VCaP (cell line): ENCODE measurements around the gene WDR5.

Experiments used
- H3K27ac ChIP-seq: fragments of 450-650 bp; 2 replicates; pipeline ENCODE4 v1.5.1; 2017
- TF ChIP-seq, protein P1 (sequence below): fragments of 450-650 bp; conservative IDR thresholded peaks from 2 replicates; pipeline ENCODE4 v1.5.1; 2017; ENCODE audit warnings: mild to moderate bottlenecking, moderate library complexity

Gene WDR5

DNA sequence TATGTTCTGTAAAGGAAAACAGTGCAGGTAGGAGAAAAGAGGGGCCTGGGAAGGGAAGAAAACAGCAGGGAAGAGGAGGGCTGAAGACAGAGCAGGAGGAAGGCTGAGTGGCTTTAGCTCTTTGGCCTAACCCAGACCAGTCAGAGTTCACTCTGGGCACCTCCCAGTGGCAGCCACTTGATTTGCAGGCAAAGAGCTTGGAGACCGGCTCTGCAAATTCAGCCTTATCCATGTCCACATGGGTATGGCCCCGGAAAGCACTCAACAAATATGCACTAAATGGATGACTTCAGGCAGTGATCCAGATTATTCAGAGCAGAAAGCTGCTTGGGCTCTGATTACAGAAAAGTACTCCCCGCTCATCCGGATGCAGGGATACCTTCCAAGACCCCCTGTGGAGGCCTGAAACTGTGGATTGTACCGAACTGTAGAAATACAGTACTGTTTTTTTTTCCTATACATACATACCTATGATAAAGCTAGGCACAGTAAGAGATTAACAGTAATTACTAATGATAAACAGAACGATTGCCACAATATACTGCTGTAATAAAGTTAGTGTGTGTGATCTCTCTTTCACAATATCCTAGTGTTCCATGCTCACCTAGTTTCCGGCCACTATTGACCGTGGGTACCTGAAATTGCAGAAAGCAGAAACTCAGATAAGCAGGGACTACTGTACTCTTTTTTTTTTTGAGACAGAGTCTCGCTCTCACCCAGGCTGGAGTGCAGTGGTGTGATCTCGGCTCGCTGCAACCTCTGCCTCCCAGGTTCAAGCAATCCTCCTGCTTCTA is 33.1 kb downstream of the WDR5 start:
- TF ChIP-seq, protein P1, sequence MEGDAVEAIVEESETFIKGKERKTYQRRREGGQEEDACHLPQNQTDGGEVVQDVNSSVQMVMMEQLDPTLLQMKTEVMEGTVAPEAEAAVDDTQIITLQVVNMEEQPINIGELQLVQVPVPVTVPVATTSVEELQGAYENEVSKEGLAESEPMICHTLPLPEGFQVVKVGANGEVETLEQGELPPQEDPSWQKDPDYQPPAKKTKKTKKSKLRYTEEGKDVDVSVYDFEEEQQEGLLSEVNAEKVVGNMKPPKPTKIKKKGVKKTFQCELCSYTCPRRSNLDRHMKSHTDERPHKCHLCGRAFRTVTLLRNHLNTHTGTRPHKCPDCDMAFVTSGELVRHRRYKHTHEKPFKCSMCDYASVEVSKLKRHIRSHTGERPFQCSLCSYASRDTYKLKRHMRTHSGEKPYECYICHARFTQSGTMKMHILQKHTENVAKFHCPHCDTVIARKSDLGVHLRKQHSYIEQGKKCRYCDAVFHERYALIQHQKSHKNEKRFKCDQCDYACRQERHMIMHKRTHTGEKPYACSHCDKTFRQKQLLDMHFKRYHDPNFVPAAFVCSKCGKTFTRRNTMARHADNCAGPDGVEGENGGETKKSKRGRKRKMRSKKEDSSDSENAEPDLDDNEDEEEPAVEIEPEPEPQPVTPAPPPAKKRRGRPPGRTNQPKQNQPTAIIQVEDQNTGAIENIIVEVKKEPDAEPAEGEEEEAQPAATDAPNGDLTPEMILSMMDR, result peak; percentile 16; the same call in 1 of the 2 replicates
- no peak overlapping the region for H3K27ac ChIP-seq

DNA sequence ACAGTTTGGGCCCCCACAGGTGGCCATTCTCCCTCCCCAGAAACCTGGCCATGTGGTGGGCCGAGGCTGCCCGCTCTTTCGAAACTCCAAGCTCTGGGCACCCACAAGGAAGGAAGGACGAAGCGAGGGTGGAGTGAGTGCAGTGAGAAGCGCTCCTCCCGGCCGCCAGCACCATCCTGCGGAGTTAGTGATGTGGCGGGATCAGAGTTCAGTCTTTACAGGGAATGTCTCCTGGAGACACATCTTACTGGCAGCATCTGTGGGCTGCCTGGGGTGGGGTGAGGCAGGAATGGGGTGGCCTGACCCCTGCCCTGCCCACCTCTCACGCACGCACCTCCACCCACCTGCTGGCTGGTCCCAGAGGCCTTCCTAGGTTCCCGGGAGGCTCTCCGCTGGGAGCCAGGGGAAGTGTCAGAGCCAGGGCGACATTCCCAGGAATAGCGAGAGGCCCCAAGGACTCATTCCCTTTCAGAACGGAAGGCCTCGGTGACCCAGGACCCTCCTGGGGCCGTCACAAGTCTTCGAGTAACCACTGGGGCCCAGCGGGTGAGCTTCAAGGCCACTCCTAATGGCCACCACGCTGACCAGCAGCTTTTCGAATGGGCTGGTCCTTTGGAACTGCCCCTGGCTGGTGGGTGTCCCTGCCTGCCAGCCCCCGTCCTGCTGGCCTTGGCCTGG is 34.0 kb downstream of the WDR5 start:
- H3K27ac ChIP-seq, result no peak overlapping the region

GRCh38 chr9:134170532-134171315 is 34.8 kb downstream of the WDR5 start:
- TF ChIP-seq, protein P1, result no peak
- H3K27ac ChIP-seq, result no peak overlapping the region

More for the DNA sequence above, 34.0 kb downstream of the WDR5 start:
- TF ChIP-seq, protein P1, result no peak

DNA sequence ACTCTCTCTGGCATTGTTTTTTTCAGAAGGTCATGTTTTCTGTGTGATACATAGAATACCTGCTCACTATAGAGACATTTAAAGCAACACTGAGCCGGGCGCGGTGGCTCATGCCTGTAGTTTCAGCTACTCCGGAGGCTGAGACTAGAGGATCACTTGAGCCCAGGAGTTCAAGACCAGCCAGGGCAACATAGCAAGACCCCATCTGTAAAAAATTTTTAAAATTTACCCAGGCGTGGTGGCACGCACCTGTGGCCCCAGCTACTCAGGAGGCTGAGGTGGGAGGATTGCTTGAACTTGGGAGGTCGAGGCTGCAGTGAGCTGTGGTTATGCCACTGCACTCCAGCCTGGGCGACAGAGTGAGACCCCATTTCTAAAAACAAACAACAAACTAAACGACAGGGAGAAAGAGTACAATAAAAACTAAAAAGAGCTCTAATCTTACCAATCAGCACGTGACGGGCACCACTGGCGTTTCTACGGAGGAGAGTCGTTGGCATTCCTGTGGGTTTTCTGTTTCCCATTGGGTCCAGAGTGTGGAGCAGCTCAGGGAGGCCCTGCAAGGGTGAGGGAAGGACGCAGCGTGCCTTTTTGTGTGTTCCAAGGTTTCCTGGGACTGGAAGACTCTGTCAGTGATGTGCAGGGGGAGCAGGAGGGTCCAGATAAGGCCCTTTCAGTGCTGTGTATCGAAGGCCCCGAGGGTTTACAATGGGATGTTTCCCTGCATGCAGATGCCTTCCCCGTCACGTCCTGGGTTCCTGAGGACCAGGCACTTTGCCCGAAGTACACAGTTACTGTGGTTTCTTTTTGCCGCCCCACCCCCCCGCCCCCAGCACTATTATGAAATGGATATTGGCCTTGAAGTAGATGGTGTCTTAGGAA is 35.7 kb downstream of the WDR5 start:
- H3K27ac ChIP-seq, result no peak overlapping the region; the same call in 1 of the 2 replicates
- TF ChIP-seq, protein P1, result no peak

DNA sequence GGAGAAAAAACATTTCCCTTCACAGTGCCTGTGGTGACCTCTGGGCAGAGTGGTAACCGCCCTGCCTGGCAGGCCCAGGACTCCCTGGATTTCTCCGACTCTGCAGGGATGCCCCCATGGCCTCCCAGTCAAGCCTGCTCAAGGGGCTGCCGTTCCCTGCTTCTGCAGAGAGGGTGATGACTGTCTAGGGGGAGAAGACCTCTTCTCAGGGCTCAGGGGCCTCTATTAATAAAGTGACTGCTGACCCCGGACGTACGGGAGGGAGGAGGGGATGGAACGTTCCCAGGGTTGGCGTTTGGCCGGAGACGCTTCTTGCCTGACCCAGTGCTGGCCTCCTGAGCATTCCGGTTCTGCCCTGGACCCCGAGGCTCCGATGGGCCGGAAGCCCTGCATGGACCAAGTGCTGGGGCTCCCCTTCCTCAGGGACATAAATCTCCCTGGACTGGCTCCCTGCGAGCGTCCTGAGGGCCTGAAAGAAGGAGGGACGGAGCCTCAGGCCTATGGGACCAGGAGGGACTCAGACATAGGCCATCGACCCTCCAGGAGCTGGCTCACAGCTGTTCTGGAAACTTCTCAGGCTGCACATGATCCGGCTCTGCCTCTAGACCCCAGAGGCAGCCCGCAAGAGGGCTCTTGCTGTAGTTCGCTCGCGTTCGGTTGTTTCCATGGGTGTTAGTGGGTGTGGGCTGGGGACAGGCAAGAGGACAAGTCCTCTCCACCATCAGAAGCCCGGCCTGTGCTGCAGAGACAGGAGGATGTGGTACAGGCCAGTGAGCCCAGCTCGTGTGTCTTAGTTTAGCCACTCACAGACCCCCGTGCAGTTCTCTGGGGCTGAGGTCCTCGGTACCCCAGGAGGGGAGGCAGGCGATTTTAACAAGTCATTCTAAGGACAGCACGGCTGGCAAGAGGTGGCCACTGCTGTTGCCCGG is 36.6 kb downstream of the WDR5 start:
- TF ChIP-seq, protein P1, result no peak
- no peak overlapping the region for H3K27ac ChIP-seq
